HG03159 (cell line): ENCODE measurements around the gene CUEDC1.
"Not testable (repeated sequence)": the region's sequence is repeated elsewhere in the genome, so short reads cannot be mapped to it uniquely, and the experiment has no call there.

Experiments
- ATAC-seq: cut with Tn5 transposase; IDR thresholded peaks from one replicate; pipeline ENCODE4 v1.9.1; 2021; ENCODE audit warnings: mild to moderate bottlenecking, moderate library complexity; ENCODE audit not compliant: unreplicated experiment

CUEDC1 gene

DNA sequence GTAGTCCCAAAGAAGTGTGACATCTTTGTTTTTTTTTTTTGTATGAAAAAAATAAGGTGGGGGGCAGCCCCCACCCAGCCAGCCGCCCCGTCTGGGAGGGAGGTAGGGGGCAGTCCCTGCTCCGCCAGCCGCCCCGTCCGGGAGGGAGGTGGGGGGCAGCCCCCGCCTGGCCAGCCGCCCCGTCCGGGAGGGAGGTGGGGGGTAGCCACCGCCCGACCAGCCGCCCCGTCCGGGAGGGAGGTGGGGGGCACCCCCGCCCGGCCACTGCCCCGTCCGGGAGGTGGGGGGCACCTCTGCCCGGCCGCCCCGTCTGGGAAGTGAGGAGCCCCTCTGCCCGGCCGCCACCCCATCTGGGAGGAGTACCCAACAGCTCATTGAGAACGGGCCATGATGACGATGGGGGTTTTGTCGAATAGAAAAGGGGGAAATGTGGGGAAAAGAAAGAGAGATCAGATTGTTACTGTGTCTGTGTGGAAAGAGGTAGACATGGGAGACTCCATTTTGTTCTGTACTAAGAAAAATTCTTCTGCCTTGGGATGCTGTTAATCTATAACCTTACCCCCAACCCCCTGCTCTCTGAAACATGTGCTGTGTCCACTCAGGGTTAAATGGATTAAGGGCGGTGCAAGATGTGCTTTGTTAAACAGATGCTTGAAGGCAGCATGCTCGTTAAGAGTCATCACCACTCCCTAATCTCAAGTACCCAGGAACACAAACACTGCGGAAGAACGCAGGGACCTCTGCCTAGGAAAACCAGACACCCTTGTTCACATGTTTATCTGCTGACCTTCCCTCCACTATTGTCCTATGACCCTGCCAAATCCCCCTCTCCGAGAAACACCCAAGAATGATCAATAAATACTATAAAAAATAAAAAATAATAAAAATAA is 108.9 kb downstream of the CUEDC1 start:
- ATAC-seq, result not testable (repeated sequence)

- ATAC-seq, result no peak
These were observed 112.9 kb downstream of the CUEDC1 start for GRCh38 chr17:57842280-57842679.

DNA sequence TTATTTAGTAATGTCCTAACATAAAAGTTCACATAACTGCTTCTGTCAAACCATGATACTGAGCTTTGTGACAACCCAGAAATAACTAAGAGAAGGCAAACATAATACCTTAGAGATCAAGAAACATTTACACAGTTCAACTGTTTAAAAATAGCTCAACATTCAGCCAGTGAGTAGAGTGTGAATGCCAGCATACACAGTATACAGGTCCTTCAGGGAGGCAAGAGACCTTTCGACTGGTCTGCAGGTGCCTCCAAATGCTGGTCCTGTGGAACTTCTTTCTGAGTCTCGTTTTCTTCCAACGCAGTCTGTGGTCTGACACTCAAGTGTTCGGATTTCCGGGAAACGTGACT is 115.7 kb downstream of the CUEDC1 start:
- no peak for ATAC-seq

DNA sequence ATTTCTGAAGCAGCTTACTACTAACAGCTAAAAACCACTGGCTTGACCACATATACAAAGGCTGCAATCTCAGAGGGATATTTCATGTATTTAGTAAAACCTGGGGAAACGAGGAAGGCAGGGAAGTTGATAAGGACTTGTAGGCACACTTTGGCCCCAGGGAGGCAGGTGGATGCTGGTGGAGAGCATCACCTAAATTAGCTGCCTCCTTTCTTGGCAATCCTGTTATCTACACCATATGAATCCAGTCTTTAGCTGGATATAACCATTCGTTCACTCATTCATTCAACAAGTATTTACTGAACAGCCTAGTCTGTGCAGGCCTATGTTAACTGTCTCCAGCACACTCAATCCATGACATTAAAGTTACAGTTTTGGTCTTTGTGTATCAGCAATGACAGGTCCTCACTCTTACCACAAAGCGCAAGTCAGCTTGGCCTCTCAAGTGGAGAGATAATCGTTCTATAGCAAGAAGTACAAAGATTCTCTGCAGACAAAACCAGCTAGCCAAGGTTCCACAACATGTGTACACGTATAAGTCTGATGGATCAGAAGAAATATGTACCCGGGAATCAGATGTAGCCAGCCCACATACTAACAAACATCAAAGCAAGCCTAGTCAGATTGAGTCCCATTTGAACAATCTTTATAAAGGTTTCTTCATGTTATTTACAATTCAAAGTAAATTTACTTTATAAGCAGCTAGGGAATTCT is 116.2 kb downstream of the CUEDC1 start:
- no peak for ATAC-seq

DNA sequence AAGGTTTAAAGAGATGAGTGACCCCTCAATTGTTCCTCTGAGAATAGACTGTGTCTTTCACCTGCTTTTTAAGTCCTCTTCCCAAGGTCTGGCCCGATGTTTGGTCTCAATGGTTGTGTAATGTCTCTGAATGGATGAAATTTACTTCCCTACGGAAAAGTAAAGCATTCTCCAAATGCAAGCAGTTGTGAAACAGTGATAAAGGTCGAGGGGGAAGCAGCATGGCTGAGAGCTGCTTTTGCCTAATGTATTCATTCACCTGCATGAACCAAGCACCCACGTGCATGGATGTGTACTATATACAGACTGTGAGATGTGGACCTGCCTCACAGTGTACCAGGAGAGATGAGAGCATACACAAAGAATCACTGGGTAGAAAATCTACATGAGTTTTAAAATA is 116.8 kb downstream of the CUEDC1 start:
- no peak for ATAC-seq

- no peak for ATAC-seq
These were observed 119.8 kb downstream of the CUEDC1 start for GRCh38 chr17:57835333-57835900.

DNA sequence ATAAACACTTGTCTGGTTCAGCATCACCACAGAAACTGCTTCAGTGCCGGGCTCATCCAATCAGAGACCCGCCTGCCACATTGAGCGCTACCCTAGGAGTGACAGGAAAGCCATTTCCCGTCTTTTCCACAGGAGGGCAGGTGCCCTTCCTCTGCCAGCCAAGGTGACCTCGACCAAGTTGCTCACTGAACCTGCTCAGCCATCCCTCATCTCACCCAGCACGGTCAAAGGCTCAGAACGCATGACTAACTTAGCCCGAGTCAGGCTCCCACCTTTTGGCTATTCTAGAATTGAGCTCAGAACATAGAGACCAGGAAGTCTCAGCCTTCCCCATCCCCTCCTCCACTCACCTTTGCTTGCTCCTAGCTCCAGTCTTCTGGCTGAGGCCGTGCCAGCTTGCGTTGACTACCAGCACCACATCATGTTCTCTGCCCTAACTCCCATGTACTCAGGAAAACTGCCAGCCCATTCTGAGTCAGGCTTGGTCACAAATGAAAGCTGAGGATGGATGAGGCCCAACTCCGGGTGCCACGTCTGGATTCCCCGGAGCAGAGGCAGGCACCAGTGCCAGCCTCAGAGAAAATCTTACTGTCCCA is 121.0 kb downstream of the CUEDC1 start:
- ATAC-seq, result no peak

DNA sequence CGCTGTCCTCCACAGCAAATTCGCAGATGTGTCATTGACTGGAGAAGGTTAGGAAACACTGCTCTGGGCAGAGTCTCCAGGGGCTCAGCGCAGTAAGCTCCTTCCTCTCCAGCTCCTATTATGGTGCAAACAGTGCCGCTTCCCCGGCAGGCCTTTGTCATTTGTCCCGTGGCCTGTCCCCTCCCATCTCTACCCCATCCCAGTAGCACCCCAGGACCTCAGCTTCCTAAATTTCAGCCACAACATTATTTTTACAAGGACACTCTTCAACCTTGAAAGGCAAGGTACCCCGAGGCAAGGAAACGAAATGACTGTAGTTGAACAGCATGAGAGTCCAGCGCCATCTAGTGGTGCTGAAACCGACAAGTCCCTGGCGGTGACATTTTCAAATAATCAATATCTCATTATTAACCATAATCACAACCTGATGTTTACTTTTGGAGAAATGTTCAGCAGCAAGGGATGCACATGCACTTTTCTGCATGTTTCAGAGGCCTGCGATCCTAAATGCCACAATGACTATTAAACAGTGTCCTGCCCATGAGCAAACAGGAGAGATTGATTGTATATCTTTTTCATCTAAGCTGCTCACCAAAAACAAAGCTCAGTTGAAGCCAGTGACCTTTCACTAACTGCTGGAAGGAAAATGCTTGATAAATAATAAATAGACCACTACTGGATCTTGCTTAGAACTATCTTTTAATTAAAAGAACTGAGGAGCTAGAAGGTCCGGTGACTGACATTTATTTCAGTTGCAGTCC is 121.9 kb downstream of the CUEDC1 start:
- ATAC-seq, result no peak

GRCh38 chr17:57832314-57833178 is 122.7 kb downstream of the CUEDC1 start:
- ATAC-seq, result no peak

DNA sequence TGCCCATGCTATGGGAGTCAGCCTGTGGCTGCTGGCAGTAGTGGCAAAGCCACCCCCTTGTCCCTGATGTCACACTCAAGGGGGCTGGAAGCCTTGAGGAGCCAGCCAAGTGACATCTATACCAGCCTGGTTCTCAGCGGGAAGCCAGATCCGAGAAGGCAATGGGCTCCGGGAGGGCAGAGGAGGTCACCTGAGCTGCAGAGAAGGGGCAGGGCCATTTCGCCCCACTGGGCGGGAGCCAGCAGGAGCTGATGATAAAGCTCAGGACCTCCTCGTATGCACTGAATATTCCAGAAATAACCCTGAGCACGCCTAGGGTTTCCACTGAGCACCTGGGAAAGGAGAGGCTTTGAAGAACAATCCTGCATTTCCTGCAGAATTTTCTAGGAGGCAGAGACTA is 124.3 kb downstream of the CUEDC1 start:
- no peak for ATAC-seq

DNA sequence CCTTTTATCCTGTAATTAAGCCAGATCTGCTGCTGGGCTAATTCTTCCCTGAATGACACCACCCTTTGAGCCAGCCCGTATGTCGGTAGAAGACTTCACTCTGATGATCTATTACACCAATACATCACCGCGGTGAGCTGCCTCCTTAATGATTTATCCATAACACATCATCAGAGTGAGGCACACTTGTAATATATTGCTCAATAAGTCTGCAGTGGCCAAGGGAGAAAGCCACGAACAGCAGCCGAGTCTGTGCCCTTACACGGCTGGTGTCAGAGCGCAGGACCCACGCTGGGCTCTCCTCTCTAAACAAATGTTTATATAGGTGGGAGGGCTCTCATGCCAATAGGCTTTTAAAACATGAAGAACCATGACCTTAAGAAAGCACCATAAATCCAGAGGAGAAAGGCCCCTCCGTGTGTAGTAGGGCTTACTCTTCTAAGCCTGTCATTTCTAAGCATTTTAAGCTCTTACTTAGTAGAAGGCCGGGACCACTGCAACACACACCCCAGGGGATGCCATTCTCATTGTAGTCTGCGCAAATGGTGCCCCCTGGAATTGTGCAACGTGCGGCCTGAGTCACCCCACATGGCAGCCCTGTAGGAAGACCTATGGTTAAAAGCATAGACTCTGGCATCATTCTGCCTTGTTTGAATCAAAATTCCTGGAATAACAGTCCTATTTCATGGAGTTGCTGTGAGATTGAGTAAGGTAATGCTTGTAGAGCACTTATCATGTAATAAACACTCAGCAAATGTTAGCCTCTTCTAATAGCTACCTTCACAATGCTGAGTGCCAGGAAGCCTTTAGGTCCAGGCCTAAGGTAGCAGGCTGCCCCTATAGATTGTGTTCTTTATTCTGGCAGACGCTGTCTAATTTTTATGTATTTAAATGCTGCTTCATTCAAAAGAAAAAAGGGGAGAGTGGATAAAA is 131.5 kb downstream of the CUEDC1 start:
- no peak for ATAC-seq

DNA sequence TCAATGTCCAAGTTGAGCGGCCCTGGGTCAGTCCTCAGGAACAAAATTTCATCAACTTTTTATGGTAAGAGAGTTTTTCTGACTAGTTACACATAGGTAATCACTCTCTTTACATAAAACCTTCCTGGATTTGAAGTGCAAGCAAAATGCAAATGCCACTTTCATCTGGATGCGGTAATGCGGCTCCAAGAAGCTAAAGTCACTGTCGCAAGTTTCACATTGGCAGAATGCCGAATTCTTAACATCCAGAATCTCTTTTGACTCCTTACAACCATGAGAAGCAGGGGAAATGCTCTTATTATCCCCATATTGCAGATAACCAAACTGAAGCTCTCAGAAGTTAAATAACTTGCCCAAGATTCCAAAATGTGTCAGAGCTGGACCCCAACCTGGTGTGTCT is 135.3 kb downstream of the CUEDC1 start:
- no peak for ATAC-seq

- ATAC-seq, result no peak
These were observed 135.9 kb downstream of the CUEDC1 start for GRCh38 chr17:57819285-57819684.

GRCh38 chr17:57818066-57818465 is 137.1 kb downstream of the CUEDC1 start:
- no peak for ATAC-seq

DNA sequence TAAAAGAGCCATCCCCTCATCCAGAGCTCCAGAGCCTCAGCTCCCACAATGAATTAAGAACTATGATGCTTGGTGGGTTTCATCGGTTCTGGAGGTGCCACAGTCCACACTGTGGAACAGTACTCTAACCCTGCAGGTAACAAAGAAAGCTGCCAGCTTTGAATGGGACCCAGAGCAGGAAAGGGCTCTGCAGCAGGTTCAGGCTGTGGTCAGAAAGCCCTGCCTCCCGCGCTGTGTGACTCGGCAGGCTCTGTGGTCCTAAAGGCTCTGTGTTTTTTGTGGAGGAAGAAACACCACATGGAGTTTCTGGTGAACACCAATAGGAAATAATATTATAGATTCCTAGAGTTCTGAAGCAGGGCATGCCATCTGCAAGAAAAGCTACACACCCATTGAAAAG is 137.9 kb downstream of the CUEDC1 start:
- no peak for ATAC-seq

DNA sequence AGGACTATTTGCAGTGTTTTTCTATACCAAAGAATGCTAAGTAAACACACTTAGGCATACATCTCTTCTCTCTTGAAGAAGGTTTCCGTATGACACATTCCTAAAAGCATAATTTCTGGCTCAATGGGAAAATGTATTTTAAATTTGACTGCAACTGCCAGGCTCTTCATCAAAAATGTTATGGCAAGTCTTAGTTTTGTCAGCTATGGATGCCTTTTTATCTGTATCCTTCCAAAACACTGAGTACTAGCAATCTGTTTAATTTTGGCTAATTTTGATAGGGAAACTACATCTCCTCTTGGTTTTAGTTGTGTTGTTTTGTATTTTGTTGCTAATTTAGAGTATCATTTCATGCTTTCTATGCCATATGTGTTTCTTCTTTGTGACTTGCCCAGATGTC is 140.8 kb downstream of the CUEDC1 start:
- no peak for ATAC-seq

- no peak for ATAC-seq
These were observed 143.5 kb downstream of the CUEDC1 start for GRCh38 chr17:57811638-57812280.
